ENCODE data around the gene MUS81. TPM values are rescaled to one million over a fixed set of nuclear protein-coding genes. Genes with fewer than 3 reads are reported as not detected.

MUS81 gene
- total RNA-seq, 1 donor from 2014 or later: 114 TPM

- Mint-ChIP-seq H3K4me1 (ENCODE audit: low read depth, unreplicated experiment) (peaks cover 5% of the 10 kb centered on the region), H3K27me3 (ENCODE audit: unreplicated experiment) (peaks cover 4% of the 10 kb centered on the region), H3K9me3 (ENCODE audit: unreplicated experiment) (peaks cover 7% of the 10 kb centered on the region), H3K4me3 (ENCODE audit: unreplicated experiment) (no peak within 1 kb of the TSS), H3K36me3 (ENCODE audit: unreplicated experiment) (no peaks in the 10 kb centered on the region), H3K27ac (ENCODE audit: unreplicated experiment) (no peak within 1 kb of the TSS)
- TF ChIP-seq, protein P1, sequence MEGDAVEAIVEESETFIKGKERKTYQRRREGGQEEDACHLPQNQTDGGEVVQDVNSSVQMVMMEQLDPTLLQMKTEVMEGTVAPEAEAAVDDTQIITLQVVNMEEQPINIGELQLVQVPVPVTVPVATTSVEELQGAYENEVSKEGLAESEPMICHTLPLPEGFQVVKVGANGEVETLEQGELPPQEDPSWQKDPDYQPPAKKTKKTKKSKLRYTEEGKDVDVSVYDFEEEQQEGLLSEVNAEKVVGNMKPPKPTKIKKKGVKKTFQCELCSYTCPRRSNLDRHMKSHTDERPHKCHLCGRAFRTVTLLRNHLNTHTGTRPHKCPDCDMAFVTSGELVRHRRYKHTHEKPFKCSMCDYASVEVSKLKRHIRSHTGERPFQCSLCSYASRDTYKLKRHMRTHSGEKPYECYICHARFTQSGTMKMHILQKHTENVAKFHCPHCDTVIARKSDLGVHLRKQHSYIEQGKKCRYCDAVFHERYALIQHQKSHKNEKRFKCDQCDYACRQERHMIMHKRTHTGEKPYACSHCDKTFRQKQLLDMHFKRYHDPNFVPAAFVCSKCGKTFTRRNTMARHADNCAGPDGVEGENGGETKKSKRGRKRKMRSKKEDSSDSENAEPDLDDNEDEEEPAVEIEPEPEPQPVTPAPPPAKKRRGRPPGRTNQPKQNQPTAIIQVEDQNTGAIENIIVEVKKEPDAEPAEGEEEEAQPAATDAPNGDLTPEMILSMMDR (IDR thresholded peaks at IDR 0.05; ENCODE audit: partially characterized antibody, unreplicated experiment): no peak
- DNase-seq: no peak
Measured at GRCh38 chr11:65879617-65880016, 19.4 kb downstream of the MUS81 start, which contains the start of gene CTSW. CTSW (plus strand) TSS chr11:65879837; CDS start chr11:65879855, 18 bp downstream.

DNA sequence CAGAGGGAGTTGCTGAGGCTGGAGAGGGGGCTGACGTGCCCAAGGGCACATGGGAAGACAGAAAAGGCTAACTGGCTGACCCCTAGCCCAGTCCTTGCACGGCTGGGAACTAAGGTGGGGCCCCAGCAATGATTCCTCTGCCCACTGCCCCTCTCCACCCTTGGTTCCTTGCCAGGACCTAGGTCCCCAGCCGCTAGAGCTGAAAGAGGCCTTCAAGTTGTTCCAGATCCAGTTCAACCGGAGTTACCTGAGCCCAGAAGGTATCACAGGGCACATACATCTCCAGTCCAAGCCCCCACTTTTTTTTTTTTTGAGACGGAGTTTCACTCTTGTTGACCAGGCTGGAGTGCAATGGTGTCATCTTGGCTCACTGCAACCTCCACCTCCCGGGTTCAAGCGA lies 19.8 kb downstream of the MUS81 start:
- TF ChIP-seq, protein P1 (IDR thresholded peaks at IDR 0.05; ENCODE audit: partially characterized antibody, unreplicated experiment): no peak
- Mint-ChIP-seq H3K4me1 (ENCODE audit: low read depth, unreplicated experiment) (peaks cover 5% of the 10 kb centered on the region), H3K4me3 (ENCODE audit: unreplicated experiment) (no peak overlapping the region)

DNA sequence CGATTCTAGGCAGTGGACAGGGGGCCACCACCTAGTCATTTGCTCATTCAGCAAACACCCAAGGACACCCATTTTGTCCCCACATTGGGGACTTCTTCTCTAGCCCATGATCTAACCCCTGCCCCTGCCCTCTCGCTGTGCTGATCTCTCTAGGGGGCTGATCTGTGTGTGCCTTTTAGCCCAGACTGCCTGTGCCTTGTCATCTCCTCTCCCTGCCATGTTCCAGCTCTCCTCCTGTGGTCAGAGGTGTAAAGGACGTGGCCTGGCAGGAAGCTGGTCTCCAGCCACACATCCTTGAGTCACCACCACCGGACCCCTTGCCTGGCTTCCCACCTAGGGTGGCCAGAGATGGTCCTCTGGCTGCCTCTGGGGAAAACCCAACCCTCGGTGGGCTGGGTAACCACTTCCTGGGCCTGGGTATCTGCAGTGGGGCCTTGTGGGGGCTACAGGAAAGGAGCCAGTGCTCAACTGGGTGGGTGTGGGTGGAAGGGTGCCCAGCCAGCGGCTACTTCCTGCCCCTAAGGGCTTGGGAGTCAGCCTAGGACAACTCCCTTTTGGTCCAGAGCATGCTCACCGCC lies 20.7 kb downstream of the MUS81 start:
- Mint-ChIP-seq H3K27me3 (ENCODE audit: unreplicated experiment) (peaks cover 4% of the 10 kb centered on the region), H3K4me3 (ENCODE audit: unreplicated experiment) (no peak overlapping the region), H3K27ac (ENCODE audit: unreplicated experiment) (no peak overlapping the region), H3K9me3 (ENCODE audit: unreplicated experiment) (peaks cover 7% of the 10 kb centered on the region), H3K36me3 (ENCODE audit: unreplicated experiment) (no peaks in the 10 kb centered on the region), H3K4me1 (ENCODE audit: low read depth, unreplicated experiment) (peaks cover 5% of the 10 kb centered on the region)
- TF ChIP-seq, protein P1 (IDR thresholded peaks at IDR 0.05; ENCODE audit: partially characterized antibody, unreplicated experiment): no peak
- no peak for DNase-seq

More for the DNA sequence above, 19.8 kb downstream of the MUS81 start:
- Mint-ChIP-seq H3K36me3 (ENCODE audit: unreplicated experiment) (no peaks in the 10 kb centered on the region), H3K27me3 (ENCODE audit: unreplicated experiment) (peaks cover 4% of the 10 kb centered on the region), H3K27ac (ENCODE audit: unreplicated experiment) (no peak overlapping the region), H3K9me3 (ENCODE audit: unreplicated experiment) (peaks cover 7% of the 10 kb centered on the region)
- no peak for DNase-seq

- H3K4me3 Mint-ChIP-seq (ENCODE audit: unreplicated experiment): no peak overlapping the region
- H3K27me3 Mint-ChIP-seq (ENCODE audit: unreplicated experiment): peaks cover 4% of the 10 kb centered on the region
- no peaks in the 10 kb centered on the region for H3K36me3 Mint-ChIP-seq (ENCODE audit: unreplicated experiment)
- DNase-seq: no peak
- no peak overlapping the region for H3K27ac Mint-ChIP-seq (ENCODE audit: unreplicated experiment)
- peaks cover 11% of the 10 kb centered on the region for H3K4me1 Mint-ChIP-seq (ENCODE audit: low read depth, unreplicated experiment)
- H3K9me3 Mint-ChIP-seq (ENCODE audit: unreplicated experiment): peaks cover 13% of the 10 kb centered on the region
- TF ChIP-seq, protein P1 (IDR thresholded peaks at IDR 0.05; ENCODE audit: partially characterized antibody, unreplicated experiment): no peak
Measured at GRCh38 chr11:65882120-65883057, 22.2 kb downstream of the MUS81 start.

Measured in glutamatergic neuron (in vitro differentiated cells).